K562 (cell line): ENCODE results near the gene FAM107B. TPM values are rescaled to one million over a fixed set of nuclear protein-coding genes. Genes with fewer than 3 reads are reported as not detected.

ENCODE experiments used
- ATAC-seq: fragments of 200-7000 bp; cut with Tn5 transposase; 3 replicates; pipeline ENCODE4 v1.9.1; 2020; ENCODE audit warnings: moderate library complexity
- BruUV-seq: library from RNA; stranded (reverse); fragments of 400-500 nt; replicated peaks from 2 replicates; lab custom pipeline; 2021; lab: Mats Ljungman, UMichigan
- CTCF ChIA-PET: fragments of 300-600 bp; formaldehyde crosslinking; extraction: SDS; loops from one replicate; lab custom pipeline; 2021; ENCODE audit warnings: low intra/inter-chr PET ratio; lab: Yijun Ruan, JAX
- POLR2A ChIA-PET: fragments of 300-600, 350-650 bp; sonication (Branson Sonifier 250); formaldehyde crosslinking; extraction: SDS; loops from one replicate; lab custom pipeline; 2021; ENCODE audit warnings: antibody characterized with exemption, inconsistent platforms; lab: Yijun Ruan, JAX
- DNase-seq, 4 experiments: peaks; one replicate each; pipeline versions ENCODE4 v3.0.0 to v3.0.0-alpha.2; 2011 to 2018; ENCODE audit warnings: low spot score in 3 of 4, mixed read lengths in 3 of 4; ENCODE audit errors: extremely low read depth in 1 of 4
- FAIRE-seq: peaks from 2 replicates; lab custom pipeline; 2011; peaks lifted over from hg19 to GRCh38; lab: Jason Lieb, UNC
- H2AFZ ChIP-seq: 2 replicates; pipeline ENCODE4 v1.6.0; 2011; ENCODE audit warnings: low read depth, low read length, control low read depth, inconsistent platforms
- H3K27ac ChIP-seq: fragments of 200-600 bp; 3 replicates; pipeline ENCODE4 v1.8.0; 2011; ENCODE audit warnings: low read depth, mild to moderate bottlenecking, control low read depth, inconsistent platforms, low read length, moderate library complexity, mixed read lengths; ENCODE audit errors: extremely low read depth
- H3K27me3 ChIP-seq, 2 experiments: fragments of 300-600 bp in 1 of 2; 2 replicates in 1 of 2; 3 replicates in 1 of 2; pipeline versions ENCODE4 v1.6.0 to v1.8.0; 2011; ENCODE audit warnings: inconsistent platforms in 2 of 2, low read length in 2 of 2, mild to moderate bottlenecking in 1 of 2, mixed read lengths in 1 of 2, moderate library complexity in 1 of 2; ENCODE audit not compliant: control insufficient read depth in 2 of 2, insufficient read depth in 2 of 2
- H3K36me3 ChIP-seq: fragments of 300-600 bp; 3 replicates; pipeline ENCODE4 v1.8.0; 2011; ENCODE audit warnings: mild to moderate bottlenecking, low read length, inconsistent platforms; ENCODE audit not compliant: control insufficient read depth, insufficient read depth
- H3K4me1 ChIP-seq, 2 experiments: fragments of 200-600 bp in 1 of 2; replicated peaks in 1 of 2; 2 replicates in 1 of 2; 3 replicates in 1 of 2; pipeline versions ENCODE4 v1.5.1 to v1.8.0; 2011; ENCODE audit warnings: inconsistent platforms in 2 of 2, low read length in 2 of 2, mild to moderate bottlenecking in 1 of 2, mixed read lengths in 1 of 2, moderate library complexity in 1 of 2; ENCODE audit not compliant: control insufficient read depth in 2 of 2, insufficient read depth in 2 of 2
- H3K4me2 ChIP-seq: 2 replicates; pipeline ENCODE4 v1.6.1; 2011; ENCODE audit warnings: low read length, control low read depth, inconsistent platforms, mixed read lengths; ENCODE audit not compliant: insufficient read depth
- H3K4me3 ChIP-seq: fragments of 200-600 bp; sonication (generic), shearing (Covaris generic); 2 replicates; pipeline ENCODE4 v1.5.1; 2016; ENCODE audit warnings: control low read depth, inconsistent platforms
- H3K79me2 ChIP-seq: fragments of 200-600 bp; 3 replicates; pipeline ENCODE4 v1.8.0; 2011; ENCODE audit warnings: low read length, inconsistent platforms; ENCODE audit not compliant: control insufficient read depth, insufficient read depth
- H3K9ac ChIP-seq, 2 experiments: 2 replicates each; pipeline versions ENCODE4 v1.6.0 to v1.6.1; 2011; ENCODE audit warnings: low read depth in 2 of 2, low read length in 2 of 2, control low read depth in 1 of 2, inconsistent platforms in 1 of 2, mild to moderate bottlenecking in 1 of 2, mixed read lengths in 1 of 2; ENCODE audit not compliant: insufficient read depth in 1 of 2
- H3K9me1 ChIP-seq: one replicate; pipeline ENCODE4 v1.6.0; 2011; ENCODE audit warnings: inconsistent platforms, mild to moderate bottlenecking, low read length, moderate library complexity; ENCODE audit not compliant: control insufficient read depth, insufficient read depth
- H3K9me3 ChIP-seq: replicated peaks from 2 replicates; pipeline ENCODE4 v1.5.1; 2011; ENCODE audit warnings: low read depth, low read length, inconsistent platforms; ENCODE audit not compliant: control insufficient read depth, insufficient read depth
- H4K20me1 ChIP-seq: replicated peaks from 2 replicates; pipeline ENCODE4 v1.6.1; 2011; ENCODE audit warnings: low read length, inconsistent platforms, mixed read lengths; ENCODE audit not compliant: control insufficient read depth, insufficient read depth
- BHLHE40 ChIP-seq: IDR thresholded peaks from 2 replicates; pipeline ENCODE4 v1.6.1; 2011; ENCODE audit warnings: low read length, improper control_type of control experiment
- CEBPG ChIP-seq, 3 experiments: fragments of 200-800 bp in 1 of 3; sonication (Bioruptor generic) in 1 of 3; sonication (generic) in 1 of 3; formaldehyde crosslinking in 1 of 3; IDR thresholded peaks in 2 of 3; conservative IDR thresholded peaks in 1 of 3; 2 replicates each; pipeline versions ENCODE4 v1.6.1 to v1.8.0; 2016 to 2022; ENCODE audit warnings: missing compliant biosample characterization in 2 of 3, missing genetic modification characterization in 2 of 3, mild to moderate bottlenecking in 1 of 3, missing genetic modification reagents in 1 of 3
- CHD1 ChIP-seq: fragments of 200-600 bp; sonication (generic); IDR thresholded peaks from one replicate; pipeline ENCODE4 v1.6.1; 2012; ENCODE audit warnings: mild to moderate bottlenecking, moderate library complexity, low read length, inconsistent platforms
- DPF2 ChIP-seq: fragments of 450-650 bp; IDR thresholded peaks from 2 replicates; pipeline ENCODE4 v1.6.1; 2016
- ELF1 ChIP-seq: fragments of 200-800 bp; sonication (Bioruptor generic); IDR thresholded peaks from 2 replicates; pipeline ENCODE4 v1.6.1; 2016; ENCODE audit warnings: missing genetic modification characterization, missing compliant biosample characterization
- MTA3 ChIP-seq: fragments of 450-650 bp; formaldehyde crosslinking; IDR thresholded peaks from 2 replicates; pipeline ENCODE4 v1.6.1; 2017; ENCODE audit warnings: mild to moderate bottlenecking, borderline replicate concordance
- PHF20 ChIP-seq: fragments of 450-650 bp; IDR thresholded peaks from 2 replicates; pipeline ENCODE4 v1.6.1; 2018; ENCODE audit not compliant: partially characterized antibody
- PHTF2 ChIP-seq: fragments of 250-450 bp; sonication (Bioruptor Pico); IDR thresholded peaks from 2 replicates; pipeline ENCODE4 v1.5.0; 2021; ENCODE audit warnings: mild to moderate bottlenecking
- RBM17 ChIP-seq: fragments of 200-400 bp; formaldehyde crosslinking; IDR thresholded peaks from 2 replicates; pipeline ENCODE4 v1.6.1; 2017; ENCODE audit warnings: low read depth, mild to moderate bottlenecking, low read length, borderline replicate concordance
- STAT5B ChIP-seq: fragments of 250-450 bp; sonication (Bioruptor Pico); IDR thresholded peaks from 2 replicates; pipeline ENCODE4 v1.8.0; 2021; ENCODE audit warnings: mild to moderate bottlenecking, inconsistent platforms
- TAF7 ChIP-seq: fragments of 450-650 bp; IDR thresholded peaks from 2 replicates; pipeline ENCODE4 v1.6.1; 2016; ENCODE audit warnings: missing genetic modification characterization, missing compliant biosample characterization
- XRCC5 ChIP-seq: fragments of 200-400 bp; formaldehyde crosslinking; IDR thresholded peaks from 2 replicates; pipeline ENCODE4 v1.6.1; 2017; ENCODE audit warnings: low read depth, mild to moderate bottlenecking, low read length
- ZFX ChIP-seq: sonication (generic); formaldehyde crosslinking; IDR thresholded peaks from 2 replicates; pipeline ENCODE4 v1.8.0; 2022; ENCODE audit warnings: mild to moderate bottlenecking, missing genetic modification reagents, moderate library complexity
- ZNF140 ChIP-seq: fragments of 250-450 bp; sonication (Bioruptor Pico); IDR thresholded peaks from 2 replicates; pipeline ENCODE4 v1.8.0; 2021; ENCODE audit warnings: moderate library complexity, mild to moderate bottlenecking, inconsistent platforms
- WGBS: fragments of 100-300 bp; shearing (Covaris generic); methylation state at CpG from one replicate; pipeline ENCODE4 v1.1.6; 2016; ENCODE audit warnings: low coverage, mixed read lengths; ENCODE audit not compliant: insufficient coverage; ENCODE audit errors: missing lambda C conversion rate; 5-methylcytosine and 5-hydroxymethylcytosine counted together
- in situ Hi-C: fragments of 300-500 bp; cut with MboI; formaldehyde crosslinking; loops from 4 replicates; pipeline ENCODE4 v1.15.0; 2018; ENCODE audit warnings: inconsistent platforms, mixed read lengths
- intact Hi-C: fragments of 100-400 bp; cut with micrococcal nuclease; formaldehyde crosslinking; loops from 2 replicates; pipeline ENCODE4 v1.14.2; 2022
- polyA plus RNA-seq, 8 experiments: library from polyadenylated mRNA; depleted of rRNA in 4 of 8; stranded (reverse) in 5 of 8; unstranded in 3 of 8; fragments of >200 nt; fragmentation: Nextera tagmentation in 2 of 8; fragmentation: Illumina TruSeq in 1 of 8; extraction: Ambion mirVana in 2 of 8; extraction: Trizol in 1 of 8; gene quantifications; 2 replicates each; pipeline versions ENCODE4 v1.2.1 to v1.2.3, GENCODE V29; 2011 to 2014; ENCODE audit warnings: inconsistent platforms in 1 of 8, missing spikeins in 1 of 8
- total RNA-seq, 7 experiments: library from RNA; depleted of rRNA in 6 of 7; stranded (reverse); fragments of >200 nt in 6 of 7; fragmentation: Illumina TruSeq in 2 of 7; extraction: Trizol in 2 of 7; gene quantifications; 2 replicates each; pipeline versions ENCODE4 v1.2.1 to v1.2.3, GENCODE V29; 2011 to 2021; ENCODE audit warnings: low replicate concordance in 1 of 7

Gene FAM107B
- total and polyA plus RNA-seq, 9 of the 15 experiments (the other 6 are each of a cell fraction or from before 2014, with no cell fraction given) = 0.40 to 2.8 (median 1.4) TPM

- TF ChIP-seq CEBPG (CRISPR knock-in tag; IDR thresholded peaks at IDR 0.05) = no peak
- no peak for TF ChIP-seq CEBPG (tag; conservative IDR thresholded peaks at IDR 0.05 in 1 of 2, IDR thresholded peaks at IDR 0.05 in 1 of 2)
Observed at GRCh38 chr10:14652816-14653215, 121.9 kb downstream of the FAM107B start (continued).

DNA sequence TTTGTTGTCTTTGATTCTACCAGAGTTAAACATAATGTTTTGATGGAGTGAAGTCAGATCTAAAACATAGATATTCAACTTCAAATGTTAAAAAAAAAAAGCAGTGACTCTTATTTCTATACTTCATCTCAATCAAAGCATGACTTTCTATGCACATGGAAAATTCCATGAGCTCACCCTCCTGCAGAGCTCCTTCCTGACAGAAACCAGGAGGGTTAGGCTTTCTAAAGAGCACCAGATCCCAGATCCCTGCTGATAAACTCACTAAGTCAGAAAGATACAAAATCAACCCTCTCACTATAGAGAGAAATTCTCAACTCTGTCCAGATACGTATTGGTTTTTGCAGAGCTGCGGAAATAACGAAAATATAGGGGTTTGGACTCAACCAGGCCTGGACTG is 122.6 kb downstream of the FAM107B start:
- no peak overlapping the region for H2AFZ ChIP-seq
- WGBS = 0% methylated on average over 3 of the region's 3 CpGs
- no peaks in the 10 kb centered on the region for H3K4me1 ChIP-seq
- BruUV-seq = no TSS peak
- H3K27ac ChIP-seq = no peak overlapping the region
- no peak for FAIRE-seq
- TF ChIP-seq STAT5B (CRISPR knock-in tag) (no peak), PHTF2 (CRISPR knock-in tag) (no peak), XRCC5 (no peak), RBM17 (no peak), BHLHE40 (no peak), CHD1 (no peak), DPF2 (no peak), MTA3 (no peak), PHF20 (no peak), ELF1 (tag) (no peak), TAF7 (tag) (no peak), ZNF140 (CRISPR knock-in tag) (no peak), ZFX (CRISPR knock-in tag) (no peak)
- TF ChIP-seq, all 486 proteins: peak for 0
- Histone ChIP-seq H3K9me3 (no peaks in the 10 kb centered on the region), H3K79me2 (no peaks in the 10 kb centered on the region), H3K27me3 (peaks cover 10 to 17% of the 10 kb centered on the region in 2 experiments; a peak in 3 of 5 replicates), H3K9ac (no peak overlapping the region), H3K4me2 (no peak overlapping the region), H3K4me3 (no peak overlapping the region), H4K20me1 (no peaks in the 10 kb centered on the region), H3K36me3 (no peaks in the 10 kb centered on the region), H3K9me1 (no peaks in the 10 kb centered on the region)
- no peak for DNase-seq
- no peak for ATAC-seq
- ChIA-PET POLR2A (no interaction called here), CTCF (no interaction called here)
- in situ Hi-C loops = no loop called here
- intact Hi-C loops = no loop called here
